H54 (cell line): Measurements from ENCODE around the gene FAM170B.
A peak's percentile ranks its signal among the peaks of the same experiment; 100 is the strongest.

Experiments used
- DNase-seq: peaks from one replicate; pipeline ENCODE4 v3.0.0; 2011; ENCODE audit warnings: low spot score, mixed read lengths; ENCODE audit not compliant: insufficient read length
- FAIRE-seq: peaks from 3 replicates; lab custom pipeline; 2011; peaks lifted over from hg19 to GRCh38; lab: Jason Lieb, UNC
- POLR2A ChIP-seq: IDR thresholded peaks from 2 replicates; pipeline ENCODE4 v1.6.1; 2011; ENCODE audit warnings: low read depth, mild to moderate bottlenecking, low read length

The FAM170B gene

DNA sequence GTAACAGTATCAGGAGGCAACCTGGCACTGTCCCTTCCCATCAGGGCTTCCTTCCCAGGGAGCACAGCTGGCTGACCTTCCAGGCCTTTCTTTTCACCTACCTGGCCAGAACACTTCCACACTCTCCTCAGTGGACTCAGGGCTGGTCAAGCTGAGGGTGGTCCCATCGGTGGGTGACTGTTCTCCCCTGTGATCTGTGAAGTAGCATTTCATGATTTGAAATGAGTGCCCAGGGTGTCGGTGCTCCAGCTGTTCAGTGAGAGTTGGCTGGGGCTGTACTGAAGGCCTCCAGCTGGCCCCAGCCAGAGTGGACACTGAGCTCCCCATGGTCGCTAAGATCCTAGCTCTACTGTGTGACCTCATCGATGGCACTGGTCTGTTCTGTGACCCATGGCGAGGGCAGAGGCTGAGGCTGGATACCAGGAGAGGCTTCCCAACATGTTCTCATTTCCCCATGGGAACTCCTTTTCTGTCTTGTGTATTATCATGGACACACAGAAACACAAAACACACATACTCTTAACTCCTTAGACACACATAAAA, at the start of gene FAM170B:
FAM170B (minus strand) TSS at position 316 of the 543 bp plus-strand sequence; CDS start at position 213, 103 bp downstream.
- FAIRE-seq: no peak
- TF ChIP-seq POLR2A: no peak
- no peak for DNase-seq

DNA sequence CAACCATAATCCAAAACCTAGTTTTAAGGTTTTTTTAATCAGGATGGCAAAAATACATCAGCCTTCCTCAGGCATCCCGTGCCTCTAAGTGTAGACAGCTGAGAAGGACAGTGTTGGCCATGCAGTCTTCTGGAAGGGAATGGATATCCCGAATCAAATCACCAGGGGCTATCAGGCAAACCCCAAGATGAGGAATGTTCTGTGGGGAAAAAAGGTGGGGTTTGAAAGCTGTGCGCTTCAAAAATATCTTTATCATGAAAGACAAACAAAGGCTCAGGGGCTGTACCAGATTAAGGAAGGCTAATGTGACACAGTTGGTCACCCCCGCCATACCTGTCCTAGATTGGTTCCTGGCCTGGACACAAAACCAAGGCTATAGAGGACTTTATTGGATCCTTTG, 49.0 kb upstream of the FAM170B start:
- no peak for DNase-seq
- no peak for FAIRE-seq
- TF ChIP-seq POLR2A: no peak

DNA sequence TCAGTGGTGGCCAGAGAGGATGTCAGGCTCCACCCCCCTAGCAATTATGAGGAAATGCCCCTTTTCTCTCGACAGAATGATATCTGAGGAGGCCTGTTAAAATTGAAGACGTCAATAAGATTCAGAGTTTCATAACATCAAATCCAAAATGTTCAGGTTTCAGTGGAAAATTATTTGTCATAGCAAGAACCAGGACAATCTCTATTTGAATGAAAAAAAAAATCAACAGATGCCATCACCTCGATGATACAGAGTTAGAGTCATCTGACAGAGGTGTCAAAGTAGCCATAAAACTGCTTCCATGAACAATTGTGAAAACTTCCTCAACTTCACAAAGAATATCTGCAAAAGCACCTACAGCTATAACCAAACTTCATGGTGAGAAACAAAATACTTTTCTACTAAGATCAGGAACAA, 46.6 kb upstream of the FAM170B start:
- TF ChIP-seq POLR2A: no peak
- DNase-seq (no peak), FAIRE-seq (no peak)

DNA sequence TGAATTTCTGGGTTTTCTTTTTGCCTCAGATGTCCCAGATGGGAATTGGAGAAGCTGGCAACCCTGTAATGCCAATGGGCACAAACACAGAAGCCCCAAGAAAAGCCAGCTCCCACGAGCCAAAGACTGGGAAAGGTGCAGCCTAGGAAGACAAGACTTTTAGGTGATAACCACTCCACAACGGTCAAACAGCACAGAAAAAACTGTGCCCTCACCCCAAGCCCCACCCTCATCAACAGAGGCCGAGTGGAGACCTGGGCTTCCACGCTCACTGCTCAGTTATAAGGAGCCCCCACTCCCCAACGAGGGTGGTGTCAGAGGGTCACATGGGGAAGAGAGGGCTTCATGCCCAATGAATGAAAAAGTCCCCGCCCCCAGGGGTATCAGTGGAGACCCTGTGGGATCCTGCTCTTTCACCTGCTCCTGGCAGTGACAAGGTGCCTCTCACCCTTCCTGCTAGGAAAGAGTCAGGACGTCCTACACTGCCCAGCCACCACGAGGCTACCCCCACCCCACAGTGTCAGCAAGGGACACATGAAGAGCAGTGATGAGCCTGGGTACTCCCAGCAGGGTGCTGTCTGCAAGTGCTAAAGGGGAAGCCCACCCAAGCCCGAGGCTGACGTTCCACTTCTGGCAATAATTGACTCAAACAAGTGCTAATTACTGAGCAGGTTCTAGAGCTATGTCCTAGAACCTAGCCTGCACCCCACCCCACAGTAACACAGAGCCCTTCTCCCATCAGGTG, 46.0 kb upstream of the FAM170B start:
- FAIRE-seq (no peak), DNase-seq (no peak)
- no peak for TF ChIP-seq POLR2A

DNA sequence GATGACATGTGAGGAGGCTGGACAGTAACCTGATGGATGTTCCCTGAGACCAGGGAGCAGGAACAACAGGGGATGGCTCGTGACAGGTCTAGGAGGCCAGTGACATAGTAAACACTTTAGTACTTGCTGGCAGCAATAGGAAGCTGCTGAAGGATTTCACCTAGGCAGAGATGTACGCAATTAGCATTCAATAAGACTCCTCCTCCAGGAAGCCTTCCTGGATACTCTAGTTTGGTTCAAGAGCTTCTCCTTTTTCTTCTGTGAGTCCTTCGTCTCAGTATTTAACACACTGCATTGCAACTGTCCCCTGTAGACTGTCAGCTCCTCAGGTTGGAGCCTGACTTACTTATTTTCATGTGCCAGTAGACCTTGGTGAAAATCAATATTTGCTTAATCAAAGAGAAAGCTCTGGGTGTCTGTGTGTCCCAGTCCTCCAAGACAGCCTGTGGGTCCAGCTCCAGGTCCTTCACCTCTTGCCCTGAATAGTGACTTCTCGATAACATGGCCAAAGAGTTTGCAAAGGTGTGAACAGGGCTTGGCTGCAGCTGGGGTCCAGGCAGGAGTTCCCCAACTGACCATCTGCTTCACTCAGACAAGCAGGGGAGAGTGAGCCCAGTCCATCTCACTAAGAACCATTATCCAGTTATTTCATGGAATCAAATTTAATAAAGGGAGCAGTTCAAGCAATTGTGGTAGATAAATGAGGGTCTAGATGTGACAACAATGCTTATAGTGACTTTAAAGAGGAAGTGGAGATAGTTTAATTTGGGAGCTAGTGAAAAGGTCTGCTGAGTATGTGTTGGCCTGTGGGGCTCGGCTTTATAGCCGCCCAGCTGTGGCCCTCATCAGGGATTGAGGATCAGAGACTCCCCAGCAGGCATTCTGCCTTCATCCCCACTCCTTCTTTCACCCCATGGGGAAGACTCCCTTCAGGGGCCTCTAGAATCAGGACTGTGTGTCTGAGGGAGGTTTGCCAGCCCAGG, 45.0 kb upstream of the FAM170B start:
- FAIRE-seq: no peak
- no peak for TF ChIP-seq POLR2A
- no peak for DNase-seq

DNA sequence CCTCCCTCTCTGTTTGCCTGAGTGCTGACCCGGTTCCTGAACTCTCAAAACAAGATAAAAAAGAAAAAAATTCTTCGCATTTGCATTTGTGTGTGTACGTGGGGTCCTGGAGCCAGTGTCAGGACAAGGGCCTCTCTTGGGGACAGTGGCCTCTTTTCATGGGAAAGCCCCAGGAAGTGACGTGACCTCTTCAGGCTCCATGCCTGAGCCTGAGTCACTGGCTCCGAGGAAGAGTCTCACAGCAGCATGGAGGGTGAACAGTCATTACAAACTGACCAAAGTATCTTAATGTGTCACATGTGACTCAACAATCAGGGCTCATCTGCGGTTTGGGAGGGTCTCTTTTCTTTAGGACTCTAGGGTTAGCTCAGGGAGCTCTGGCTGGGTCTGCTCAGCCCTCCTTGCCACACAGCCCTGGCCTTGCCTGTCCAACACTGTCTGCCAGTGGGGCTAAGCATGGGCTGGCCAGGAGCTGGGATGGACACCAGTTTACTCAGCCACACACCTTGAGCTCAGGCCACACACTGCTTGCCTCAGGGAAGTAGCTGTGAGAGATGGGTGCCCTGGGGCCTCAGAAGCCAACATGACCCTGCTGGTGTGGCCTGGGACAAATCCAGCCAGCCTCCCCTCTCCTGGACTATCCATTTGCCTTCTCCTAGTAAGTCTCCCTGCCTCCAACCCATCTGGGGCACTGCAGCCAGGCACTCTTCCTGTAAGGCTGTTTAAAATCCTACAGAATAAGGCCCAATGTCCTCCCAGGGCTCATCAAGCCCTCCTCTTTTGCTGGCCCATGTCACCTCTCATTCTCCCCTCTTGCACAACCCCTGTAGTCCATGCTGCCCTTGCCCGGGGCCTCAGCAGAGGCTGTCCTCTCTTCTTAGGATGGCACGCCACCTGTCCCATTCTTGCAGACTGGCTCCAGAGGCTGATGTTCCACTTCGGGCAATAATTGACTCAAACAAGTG, 43.9 kb upstream of the FAM170B start:
- 0 out of 2 replicates have a peak, but pooled peaks have one; percentile 14 for TF ChIP-seq POLR2A
- FAIRE-seq: peak; percentile 15
- peak; percentile 83 for DNase-seq

DNA sequence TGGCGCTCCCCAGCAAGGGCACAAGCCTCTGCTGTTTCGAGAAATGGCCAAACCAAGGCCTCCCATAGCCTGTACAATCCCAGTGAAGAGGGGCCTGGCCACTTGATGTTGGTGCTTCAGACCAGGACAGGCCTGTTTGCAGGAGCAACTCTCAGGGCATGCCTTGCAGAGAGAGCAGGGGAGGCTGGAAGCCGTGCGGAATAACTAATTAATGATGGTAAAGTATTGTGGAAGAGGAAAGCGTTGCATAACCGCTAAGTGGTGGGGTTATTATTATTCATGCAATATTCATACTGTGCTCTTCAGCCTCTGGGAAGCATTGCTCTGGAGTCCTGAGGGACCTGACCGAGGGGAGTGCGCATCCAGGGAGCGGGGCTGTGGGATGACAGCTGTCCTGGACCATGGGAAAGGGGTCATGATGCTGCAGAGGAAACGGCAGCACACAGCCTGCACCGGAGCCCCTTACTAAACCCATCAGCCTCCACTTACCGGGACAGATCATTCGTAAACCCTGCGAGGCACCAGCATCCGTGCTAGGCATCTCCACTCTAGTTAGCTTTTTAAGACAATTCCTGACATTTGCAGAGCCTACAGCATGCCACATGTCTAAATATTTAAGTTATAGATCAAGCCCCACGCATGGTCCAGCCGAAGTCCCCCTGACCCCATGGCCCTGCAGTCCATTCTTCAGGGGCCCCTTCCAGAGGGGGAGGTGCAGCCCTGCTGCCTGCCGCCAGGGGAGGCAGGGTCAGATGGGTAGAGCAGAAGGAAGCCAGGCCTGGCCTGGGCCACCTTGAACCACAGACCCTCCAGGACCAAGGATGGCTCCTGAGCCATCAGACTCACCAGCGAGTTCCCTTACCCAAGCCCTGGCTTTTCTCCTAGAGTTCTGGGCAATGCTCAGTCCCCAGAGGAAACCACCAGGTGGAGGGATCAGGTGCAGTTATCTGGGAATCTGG, 42.8 kb upstream of the FAM170B start:
- no peak for TF ChIP-seq POLR2A
- no peak for DNase-seq
- FAIRE-seq: no peak

DNA sequence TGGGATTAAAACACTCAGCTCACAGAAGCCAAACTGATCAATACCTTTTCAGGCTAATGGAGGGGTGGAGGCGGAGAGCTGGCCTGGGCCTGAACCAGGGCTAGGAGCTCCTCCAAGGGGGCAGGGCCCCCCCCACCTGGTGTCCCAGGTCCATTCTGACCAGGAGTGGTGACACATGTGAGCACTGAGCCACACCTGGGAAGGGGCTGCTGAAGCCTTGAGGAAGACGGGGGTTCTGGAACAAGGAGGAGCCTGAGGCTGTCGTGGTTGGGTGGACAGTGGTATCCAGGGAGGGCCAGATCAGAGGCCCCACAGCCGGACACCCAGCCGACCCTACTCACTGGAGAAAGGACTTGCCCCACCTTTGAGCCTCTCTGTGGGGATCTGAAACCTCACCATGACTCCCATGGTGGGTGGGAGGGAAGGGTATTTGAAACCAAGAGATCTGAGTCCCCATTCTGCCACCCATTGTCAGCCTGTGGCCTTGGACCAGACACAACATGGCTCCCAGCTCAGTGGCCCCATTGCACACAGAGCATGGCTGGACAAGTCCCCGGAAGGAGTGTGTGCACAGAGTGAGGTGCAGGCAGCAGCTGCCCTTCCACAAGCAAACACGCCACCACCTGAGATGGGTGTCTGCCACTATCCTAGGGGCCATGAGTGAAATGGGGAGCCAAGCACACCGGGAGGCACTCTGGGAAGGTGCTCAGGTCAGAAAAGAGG, 41.9 kb upstream of the FAM170B start:
- no peak for TF ChIP-seq POLR2A
- FAIRE-seq (no peak), DNase-seq (no peak)

DNA sequence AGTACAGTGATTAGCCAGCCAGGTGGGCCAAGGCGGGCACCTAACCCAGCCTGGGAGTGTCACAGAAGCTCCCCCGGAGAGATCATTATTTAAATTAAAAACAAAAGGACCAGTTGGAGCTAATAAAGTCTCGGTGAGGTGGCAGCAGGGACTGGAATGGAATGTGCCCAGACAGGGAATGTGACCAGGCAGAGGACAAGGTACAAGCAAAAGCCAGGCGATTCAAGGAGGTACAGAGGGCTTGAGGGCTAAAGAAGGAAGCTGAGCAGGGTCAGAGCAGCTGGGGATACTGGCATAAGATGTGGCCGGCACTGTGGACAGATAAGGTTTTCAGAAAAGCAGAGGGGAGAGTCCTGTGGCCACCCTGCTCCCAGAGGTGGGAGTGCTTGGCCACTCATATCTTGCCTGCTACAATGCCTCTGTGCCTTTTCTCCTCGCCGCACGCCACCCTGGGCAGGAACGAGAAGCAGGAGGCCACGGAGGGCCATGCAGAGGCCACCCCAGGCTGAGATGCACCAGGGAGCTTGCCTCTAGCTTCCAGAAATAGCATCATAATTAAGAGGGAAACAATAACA, 41.2 kb upstream of the FAM170B start:
- FAIRE-seq (no peak), DNase-seq (no peak)
- no peak for TF ChIP-seq POLR2A

DNA sequence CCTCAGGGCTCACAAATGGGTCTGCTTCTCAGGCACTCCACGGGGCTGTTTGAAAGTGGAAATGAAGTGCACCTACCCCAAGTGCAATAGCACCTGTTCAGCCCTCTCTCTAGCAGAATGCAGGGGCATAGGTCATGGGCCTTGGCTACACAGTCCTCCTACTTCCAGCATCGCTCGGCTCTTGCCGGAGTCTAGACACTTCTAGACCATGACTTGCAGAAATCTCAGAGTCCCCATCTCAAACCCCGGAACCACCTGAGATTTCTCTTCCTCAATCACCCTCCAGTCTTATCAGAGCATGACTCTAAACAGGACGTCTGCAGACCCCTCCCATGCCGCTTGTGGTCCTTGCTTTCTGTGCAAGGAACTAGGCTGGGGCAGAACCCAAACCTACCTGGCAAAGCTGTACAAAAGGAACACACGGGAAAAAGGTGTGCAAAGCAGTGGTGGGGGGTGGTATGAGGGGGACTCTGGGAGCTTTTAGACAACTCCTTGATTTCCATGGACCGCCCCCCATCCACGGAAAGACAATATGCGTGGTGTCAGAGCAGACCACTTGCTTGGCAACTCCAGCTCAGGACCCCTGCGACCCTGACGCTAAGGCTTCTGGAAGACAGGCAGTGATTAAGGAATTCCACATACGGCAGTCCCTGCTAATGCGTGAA, 40.6 kb upstream of the FAM170B start:
- FAIRE-seq: no peak
- no peak for TF ChIP-seq POLR2A

More for the DNA sequence above, 40.6 kb upstream of the FAM170B start:
- no peak for DNase-seq
